CD4-positive, CD25-positive, alpha-beta regulatory T cell (primary cell): ENCODE data around the gene ZNF536. TPM values are rescaled to one million over a fixed set of nuclear protein-coding genes. Genes with fewer than 3 reads are reported as not detected.
"Not testable (repeated sequence)": the region's sequence is repeated elsewhere in the genome, so short reads cannot be mapped to it uniquely, and the experiment has no call there.

Experiments
- ATAC-seq, 2 donors: fragments of 150-1000 bp; cut with Tn5 transposase; one replicate each; pipeline ENCODE4 v1.10.0; 2021; ENCODE audit warnings: low read depth in 2 of 2, moderate number of reproducible peaks in 2 of 2, moderate library complexity in 1 of 2
- DNase-seq, 3 donors: peaks; one replicate each; pipeline versions ENCODE4 v3.0.0 to v3.0.0-alpha.2; 2012 to 2022; ENCODE audit warnings: mixed read lengths in 1 of 3
- H3K27ac ChIP-seq: one replicate; pipeline ENCODE4 v1.7.0; 2013; ENCODE audit warnings: mild to moderate bottlenecking, low read length; ENCODE audit not compliant: insufficient read depth, poor library complexity, severe bottlenecking
- H3K27me3 ChIP-seq: one replicate; pipeline ENCODE4 v1.7.0; 2013; ENCODE audit warnings: low read length; ENCODE audit not compliant: control insufficient read depth, insufficient read depth
- H3K36me3 ChIP-seq: one replicate; pipeline ENCODE4 v1.7.0; 2013; ENCODE audit warnings: mild to moderate bottlenecking, low read length, moderate library complexity; ENCODE audit not compliant: control insufficient read depth, insufficient read depth
- H3K4me1 ChIP-seq: 2 replicates; pipeline ENCODE4 v1.7.0; 2013; ENCODE audit warnings: mild to moderate bottlenecking, low read length; ENCODE audit not compliant: insufficient read depth, control insufficient read depth, poor library complexity, severe bottlenecking
- H3K4me3 ChIP-seq: one replicate; pipeline ENCODE4 v1.7.0; 2013; ENCODE audit warnings: low read depth, mild to moderate bottlenecking, low read length, moderate library complexity
- H3K9me3 ChIP-seq, 2 experiments: 1 replicate in 1 of 2; 2 replicates in 1 of 2; pipeline ENCODE4 v1.7.0; 2013; ENCODE audit warnings: low read length in 2 of 2, mild to moderate bottlenecking in 1 of 2, moderate library complexity in 1 of 2; ENCODE audit not compliant: control insufficient read depth in 2 of 2
- H3K27ac Mint-ChIP-seq, 3 donors: one replicate each; pipeline ENCODE4 v1.8.0; 2020 to 2022; ENCODE audit warnings: mild to moderate bottlenecking in 3 of 3, mixed read lengths in 3 of 3, moderate library complexity in 2 of 3
- H3K27me3 Mint-ChIP-seq: one replicate; pipeline ENCODE4 v1.8.0; 2022; ENCODE audit warnings: mild to moderate bottlenecking, mixed read lengths
- H3K36me3 Mint-ChIP-seq: one replicate; pipeline ENCODE4 v1.8.0; 2020; ENCODE audit warnings: mixed read lengths
- H3K4me1 Mint-ChIP-seq, 4 donors: one replicate each; pipeline ENCODE4 v1.8.0; 2020 to 2022; ENCODE audit warnings: mixed read lengths in 4 of 4, mild to moderate bottlenecking in 1 of 4
- H3K4me3 Mint-ChIP-seq, 4 donors: one replicate each; pipeline ENCODE4 v1.8.0; 2020 to 2022; ENCODE audit warnings: mild to moderate bottlenecking in 4 of 4, mixed read lengths in 4 of 4, moderate library complexity in 3 of 4
- H3K9me3 Mint-ChIP-seq, 7 donors: one replicate each; pipeline ENCODE4 v1.8.0; 2020 to 2022; ENCODE audit warnings: mixed read lengths in 7 of 7, mild to moderate bottlenecking in 3 of 7, moderate library complexity in 2 of 7
- polyA plus RNA-seq, 4 donors: library from polyadenylated mRNA; unstranded; fragments of 300-500 nt; fragmentation: Illumina TruSeq; gene quantifications; one replicate each; pipeline ENCODE4 v1.2.3, GENCODE V29; 2021
- total RNA-seq: library from RNA; stranded (reverse); gene quantifications from one replicate; pipeline ENCODE4 v1.2.3, GENCODE V29; 2022

ZNF536 gene
- total and polyA plus RNA-seq, 5 donors from 2014 or later: 0.14 to 0.63 (median 0.49) TPM; not detected in 1

GRCh38 chr19:30443531-30444252 lies 71.5 kb downstream of the ZNF536 start:
- H3K27ac Mint-ChIP-seq: no peak overlapping the region
- peaks cover 0 to 2% (median 0%) of the 10 kb centered on the region in 7 donors for H3K9me3 Mint-ChIP-seq
- H3K27me3 ChIP-seq: no peaks in the 10 kb centered on the region
- H3K4me3 ChIP-seq: no peak overlapping the region
- DNase-seq (no peak), ATAC-seq (no peak)
- H3K4me1 ChIP-seq: no peaks in the 10 kb centered on the region
- H3K27me3 Mint-ChIP-seq: peaks cover 7% of the 10 kb centered on the region
- H3K4me1 Mint-ChIP-seq: no peaks in the 10 kb centered on the region
- H3K4me3 Mint-ChIP-seq: no peak overlapping the region
- H3K27ac ChIP-seq: no peak overlapping the region
- H3K9me3 ChIP-seq: no peaks in the 10 kb centered on the region
- H3K36me3 ChIP-seq: no peaks in the 10 kb centered on the region
- no peaks in the 10 kb centered on the region for H3K36me3 Mint-ChIP-seq

- H3K4me3 Mint-ChIP-seq: no peak overlapping the region
- Histone ChIP-seq H3K9me3 (no peaks in the 10 kb centered on the region), H3K36me3 (no peaks in the 10 kb centered on the region), H3K27me3 (no peaks in the 10 kb centered on the region), H3K4me1 (no peaks in the 10 kb centered on the region), H3K27ac (no peak overlapping the region), H3K4me3 (no peak overlapping the region)
- no peak for DNase-seq
- no peaks in the 10 kb centered on the region for H3K36me3 Mint-ChIP-seq
- ATAC-seq: no peak
- H3K27ac Mint-ChIP-seq: no peak overlapping the region
- no peaks in the 10 kb centered on the region for H3K4me1 Mint-ChIP-seq
- H3K9me3 Mint-ChIP-seq: peaks cover 0 to 2% (median 0%) of the 10 kb centered on the region in 7 donors
- peaks cover 7% of the 10 kb centered on the region for H3K27me3 Mint-ChIP-seq
Measured at GRCh38 chr19:30444253-30444671, 72.1 kb downstream of the ZNF536 start.

GRCh38 chr19:30444686-30445232 lies 72.6 kb downstream of the ZNF536 start:
- DNase-seq: no peak
- H3K4me3 Mint-ChIP-seq: no peak overlapping the region
- no peaks in the 10 kb centered on the region for H3K9me3 ChIP-seq
- H3K4me3 ChIP-seq: no peak overlapping the region
- no peaks in the 10 kb centered on the region for H3K36me3 ChIP-seq
- H3K27me3 Mint-ChIP-seq: peaks cover 7% of the 10 kb centered on the region
- H3K27me3 ChIP-seq: no peaks in the 10 kb centered on the region
- no peak for ATAC-seq
- H3K9me3 Mint-ChIP-seq: peaks cover 0 to 2% (median 0%) of the 10 kb centered on the region in 7 donors
- no peaks in the 10 kb centered on the region for H3K4me1 ChIP-seq
- H3K4me1 Mint-ChIP-seq: no peaks in the 10 kb centered on the region
- H3K36me3 Mint-ChIP-seq: no peaks in the 10 kb centered on the region
- no peak overlapping the region for H3K27ac ChIP-seq
- H3K27ac Mint-ChIP-seq: no peak overlapping the region

- Mint-ChIP-seq H3K4me3 (no peak overlapping the region), H3K27me3 (peaks cover 11% of the 10 kb centered on the region), H3K4me1 (peaks cover 0 to 4% (median 0%) of the 10 kb centered on the region in 4 donors), H3K9me3 (peaks cover 0 to 2% (median 0%) of the 10 kb centered on the region in 7 donors), H3K27ac (no peak overlapping the region), H3K36me3 (no peaks in the 10 kb centered on the region)
- DNase-seq: no peak
- no peaks in the 10 kb centered on the region for H3K27me3 ChIP-seq
- H3K4me1 ChIP-seq: no peaks in the 10 kb centered on the region
- ATAC-seq: no peak
- no peak overlapping the region for H3K4me3 ChIP-seq
- no peaks in the 10 kb centered on the region for H3K36me3 ChIP-seq
- H3K9me3 ChIP-seq: no peaks in the 10 kb centered on the region
- H3K27ac ChIP-seq: no peak overlapping the region
Measured at GRCh38 chr19:30445385-30445784, 73.2 kb downstream of the ZNF536 start.

- not testable (repeated sequence) for ATAC-seq, H3K27ac ChIP-seq, H3K36me3 ChIP-seq, H3K27ac Mint-ChIP-seq, H3K4me1 Mint-ChIP-seq, DNase-seq, H3K9me3 ChIP-seq, H3K9me3 Mint-ChIP-seq, H3K27me3 ChIP-seq, H3K4me3 ChIP-seq, H3K4me1 ChIP-seq, H3K4me3 Mint-ChIP-seq, H3K36me3 Mint-ChIP-seq
- H3K27me3 Mint-ChIP-seq: peaks cover 11% of the 10 kb centered on the region
Measured at GRCh38 chr19:30446120-30446519, 73.9 kb downstream of the ZNF536 start.

- Mint-ChIP-seq H3K27ac (no peak overlapping the region), H3K27me3 (peaks cover 9% of the 10 kb centered on the region), H3K36me3 (no peaks in the 10 kb centered on the region), H3K9me3 (peaks cover 0 to 2% (median 0%) of the 10 kb centered on the region in 7 donors), H3K4me3 (no peak overlapping the region), H3K4me1 (peaks cover 0 to 4% (median 0%) of the 10 kb centered on the region in 4 donors)
- Histone ChIP-seq H3K27ac (no peak overlapping the region), H3K4me3 (no peak overlapping the region), H3K9me3 (no peaks in the 10 kb centered on the region), H3K4me1 (no peaks in the 10 kb centered on the region), H3K27me3 (no peaks in the 10 kb centered on the region), H3K36me3 (no peaks in the 10 kb centered on the region)
- DNase-seq (no peak), ATAC-seq (no peak)
Measured at GRCh38 chr19:30446850-30447552, 74.8 kb downstream of the ZNF536 start.

- Histone ChIP-seq H3K27me3 (no peaks in the 10 kb centered on the region), H3K27ac (no peak overlapping the region), H3K9me3 (no peaks in the 10 kb centered on the region), H3K36me3 (no peaks in the 10 kb centered on the region), H3K4me1 (no peaks in the 10 kb centered on the region), H3K4me3 (no peak overlapping the region)
- DNase-seq (no peak), ATAC-seq (no peak)
- peaks cover 8% of the 10 kb centered on the region for H3K27me3 Mint-ChIP-seq
- H3K27ac Mint-ChIP-seq: no peak overlapping the region
- peaks cover 0 to 4% (median 0%) of the 10 kb centered on the region in 4 donors for H3K4me1 Mint-ChIP-seq
- no peaks in the 10 kb centered on the region for H3K36me3 Mint-ChIP-seq
- H3K4me3 Mint-ChIP-seq: no peak overlapping the region
- peaks cover 0 to 2% (median 0%) of the 10 kb centered on the region in 7 donors for H3K9me3 Mint-ChIP-seq
Measured at GRCh38 chr19:30447553-30447870, 75.3 kb downstream of the ZNF536 start.
